ENCODE measurements around the gene QRICH2.

DNA sequence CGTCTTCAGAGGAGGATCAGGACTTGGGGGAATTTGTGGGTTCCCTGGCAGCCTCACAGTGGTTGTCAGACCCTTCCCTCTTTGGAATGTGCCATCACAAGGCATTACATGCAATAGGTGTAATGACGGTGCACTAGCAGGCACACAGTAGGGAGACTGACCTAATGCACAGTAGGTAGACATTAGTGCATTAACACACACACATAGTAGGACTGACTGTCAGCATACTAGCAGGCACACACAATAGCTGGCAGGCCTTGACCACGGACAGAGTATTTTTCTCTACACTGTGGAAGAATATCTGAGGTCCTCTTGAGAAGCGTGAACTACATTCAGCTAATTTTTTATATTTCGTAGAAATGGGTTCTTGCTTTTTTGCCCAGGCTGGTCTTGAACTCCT lies 53.8 kb downstream of the QRICH2 start:
- TF ChIP-seq, protein P1, sequence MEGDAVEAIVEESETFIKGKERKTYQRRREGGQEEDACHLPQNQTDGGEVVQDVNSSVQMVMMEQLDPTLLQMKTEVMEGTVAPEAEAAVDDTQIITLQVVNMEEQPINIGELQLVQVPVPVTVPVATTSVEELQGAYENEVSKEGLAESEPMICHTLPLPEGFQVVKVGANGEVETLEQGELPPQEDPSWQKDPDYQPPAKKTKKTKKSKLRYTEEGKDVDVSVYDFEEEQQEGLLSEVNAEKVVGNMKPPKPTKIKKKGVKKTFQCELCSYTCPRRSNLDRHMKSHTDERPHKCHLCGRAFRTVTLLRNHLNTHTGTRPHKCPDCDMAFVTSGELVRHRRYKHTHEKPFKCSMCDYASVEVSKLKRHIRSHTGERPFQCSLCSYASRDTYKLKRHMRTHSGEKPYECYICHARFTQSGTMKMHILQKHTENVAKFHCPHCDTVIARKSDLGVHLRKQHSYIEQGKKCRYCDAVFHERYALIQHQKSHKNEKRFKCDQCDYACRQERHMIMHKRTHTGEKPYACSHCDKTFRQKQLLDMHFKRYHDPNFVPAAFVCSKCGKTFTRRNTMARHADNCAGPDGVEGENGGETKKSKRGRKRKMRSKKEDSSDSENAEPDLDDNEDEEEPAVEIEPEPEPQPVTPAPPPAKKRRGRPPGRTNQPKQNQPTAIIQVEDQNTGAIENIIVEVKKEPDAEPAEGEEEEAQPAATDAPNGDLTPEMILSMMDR (IDR thresholded peaks at IDR 0.05) = no peak
- no peak for TF ChIP-seq POLR2A (IDR thresholded peaks at IDR 0.05)
- no peak for TF ChIP-seq POLR2AphosphoS5 (IDR thresholded peaks at IDR 0.05)
